Neural progenitor cell (in vitro differentiated cells): ENCODE results near the gene ALDH1L1. TPM values are rescaled to one million over a fixed set of nuclear protein-coding genes. Genes with fewer than 3 reads are reported as not detected.

Experiments
- small RNA-seq: library from RNA; depleted of rRNA; stranded (forward); fragments of <200 nt; gene quantifications from one replicate; pipeline ENCODE3, GENCODE V24; 2015
- total RNA-seq: library from RNA; depleted of rRNA; stranded (reverse); fragments of >200 nt; gene quantifications from 2 replicates; pipeline ENCODE4 v1.2.3, GENCODE V29; 2015; ENCODE audit warnings: low replicate concordance

ALDH1L1 gene
- total RNA-seq, 1 donor from 2014 or later: 0.60 TPM

Small RNAs within 50 kb of the gene (small RNA-seq; reads per million reads assigned to genes)
- not detected for gene RNU1-30P

Other genes starting within 250 kb of the ALDH1L1 start
- 0.12 TPM in 1 of 2 replicates, not detected in the other for gene ROPN1B, start 211.4 kb downstream of the ALDH1L1 start, total RNA-seq
- gene SLC41A3, start 96.5 kb downstream of the ALDH1L1 start, total RNA-seq: 24.9 and 52.3 TPM in 2 replicates
- 3.3 and 7.2 TPM in 2 replicates for gene KLF15, start 176.8 kb upstream of the ALDH1L1 start, total RNA-seq
- 0.12 TPM in 1 of 2 replicates, not detected in the other for gene CFAP100, start 214.3 kb upstream of the ALDH1L1 start, total RNA-seq